ENCODE measurements around the gene IL4I1. TPM values are rescaled to one million over a fixed set of nuclear protein-coding genes. Genes with fewer than 3 reads are reported as not detected.
A peak's percentile ranks its signal among the peaks of the same experiment; 100 is the strongest.
"Not testable (repeated sequence)": the region's sequence is repeated elsewhere in the genome, so short reads cannot be mapped to it uniquely, and the experiment has no call there.

IL4I1 gene
- total and polyA plus RNA-seq, 2 experiments from 2014 or later, result 0.66 TPM; not detected in 1

DNA sequence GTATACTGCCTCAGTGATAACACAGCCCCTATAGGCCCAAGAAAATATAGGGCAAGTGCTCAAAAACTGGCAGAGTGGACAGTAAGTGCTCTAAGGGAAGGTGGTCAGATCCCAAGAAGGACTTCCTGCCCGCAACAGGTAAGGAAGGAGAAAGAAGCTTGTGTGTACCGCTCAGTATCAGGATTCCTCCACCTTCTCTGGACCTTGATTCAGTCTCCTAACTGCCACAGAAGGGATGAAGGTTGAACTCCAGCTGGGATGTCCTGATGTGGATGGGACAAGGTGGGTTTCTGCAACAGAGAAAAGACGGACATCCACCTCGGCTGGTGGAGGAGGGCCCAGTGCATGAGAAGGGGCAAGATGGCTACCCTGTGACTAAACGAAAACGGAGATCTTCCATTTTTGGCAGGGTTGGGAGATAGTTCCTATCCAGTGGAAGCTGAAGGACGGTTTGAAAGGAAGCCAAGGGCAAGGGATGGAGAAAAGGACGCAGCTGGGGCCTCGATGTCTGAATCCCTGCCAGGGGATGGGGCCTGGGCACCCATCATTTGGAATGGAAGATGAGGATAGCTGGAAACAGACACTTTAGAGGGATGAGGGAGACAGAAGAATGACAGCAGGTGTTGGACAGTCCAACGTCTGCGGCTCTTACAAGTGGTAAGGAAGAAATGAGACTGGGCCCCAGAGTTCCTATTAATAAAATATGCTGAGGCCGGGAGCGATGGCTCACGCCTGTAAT lies 31.0 kb upstream of the IL4I1 start:
- Histone ChIP-seq H3K27ac (peak overlapping the region; percentile 87), H3K4me2 (ENCODE audit: unreplicated experiment) (peak overlapping the region; percentile 80), H3K4me1 (ENCODE audit: insufficient read depth) (peaks cover 8% of the 10 kb centered on the region; the same call in 1 of the 2 replicates), H3K9me2 (ENCODE audit: insufficient read depth) (no peaks in the 10 kb centered on the region), H3K9ac (no peak overlapping the region; the same call in 1 of the 2 replicates), H3K27me3 (replicated peaks; ENCODE audit: insufficient read depth) (no peaks in the 10 kb centered on the region), H3K4me3 (peak overlapping the region; percentile 98), H2AFZ (no peak overlapping the region), H3K79me2 (ENCODE audit: insufficient read depth) (peaks cover 64% of the 10 kb centered on the region), H3K9me3 (ENCODE audit: low read depth) (no peaks in the 10 kb centered on the region), H3F3A (ENCODE audit: insufficient read depth) (peaks cover 16% of the 10 kb centered on the region), H3K36me3 (ENCODE audit: low read depth) (peaks cover 7% of the 10 kb centered on the region; the same call in 1 of the 2 replicates), H4K20me1 (ENCODE audit: insufficient read depth) (no peaks in the 10 kb centered on the region)
- in situ Hi-C loops (cut with MboI), result loop anchor here (25.0 kb wide), 1 partner anchor 210 kb away; no protein-coding TSS in a partner anchor
- DNase-seq, result no peak
- TF ChIP-seq EZH2phosphoT487 (IDR thresholded peaks at IDR 0.05; ENCODE audit: insufficient read depth, low read depth) (no peak), EZH2 (IDR thresholded peaks at IDR 0.05; ENCODE audit: insufficient read depth, poor library complexity, severe bottlenecking) (no peak)
- WGBS, 2 experiments (ENCODE audit: low coverage in 1 of 2, low lambda C conversion rate in 2 of 2, missing lambda C conversion rate in 2 of 2), result 86% methylated on average over 14 of the region's 14 CpGs

DNA sequence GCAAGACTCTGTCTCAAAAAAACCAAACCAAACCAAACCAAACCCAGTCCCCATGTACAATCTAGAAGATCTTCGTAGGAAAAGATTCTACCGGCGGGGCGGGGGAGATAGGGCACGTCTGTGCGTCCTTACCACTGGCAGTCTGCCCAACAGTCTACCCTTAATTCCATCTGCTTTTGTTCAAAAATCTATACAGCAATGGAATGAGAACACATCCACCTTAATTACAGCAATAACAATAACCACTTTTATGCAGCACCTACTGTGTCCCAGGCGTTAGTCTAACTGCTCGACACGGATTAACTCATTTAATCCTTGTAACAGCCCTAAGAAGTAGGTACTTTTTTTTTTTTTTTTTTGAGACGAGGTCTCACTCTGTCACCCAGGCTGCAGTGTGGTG lies 29.8 kb upstream of the IL4I1 start:
- Histone ChIP-seq H3K4me3 (no peak overlapping the region), H3K4me2 (ENCODE audit: unreplicated experiment) (no peak overlapping the region), H3K36me3 (ENCODE audit: low read depth) (peaks cover 7% of the 10 kb centered on the region; the same call in 1 of the 2 replicates), H3K9me2 (ENCODE audit: insufficient read depth) (no peaks in the 10 kb centered on the region), H3K9ac (no peak overlapping the region), H3K79me2 (ENCODE audit: insufficient read depth) (peaks cover 76% of the 10 kb centered on the region), H3K9me3 (ENCODE audit: low read depth) (no peaks in the 10 kb centered on the region), H3K27ac (no peak overlapping the region), H3K27me3 (replicated peaks; ENCODE audit: insufficient read depth) (no peaks in the 10 kb centered on the region), H4K20me1 (ENCODE audit: insufficient read depth) (no peaks in the 10 kb centered on the region), H3F3A (ENCODE audit: insufficient read depth) (peaks cover 16% of the 10 kb centered on the region), H3K4me1 (ENCODE audit: insufficient read depth) (peaks cover 19% of the 10 kb centered on the region), H2AFZ (no peak overlapping the region)
- in situ Hi-C loops (cut with MboI), result loop anchor here (25.0 kb wide), 1 partner anchor 211 kb away; no protein-coding TSS in a partner anchor
- DNase-seq, result no peak
- TF ChIP-seq EZH2 (IDR thresholded peaks at IDR 0.05; ENCODE audit: insufficient read depth, poor library complexity, severe bottlenecking), result no peak
- TF ChIP-seq EZH2phosphoT487 (IDR thresholded peaks at IDR 0.05; ENCODE audit: insufficient read depth, low read depth), result no peak
- WGBS, 2 experiments (ENCODE audit: low coverage in 1 of 2, low lambda C conversion rate in 2 of 2, missing lambda C conversion rate in 2 of 2), result 87% methylated on average over 10 of the region's 10 CpGs

DNA sequence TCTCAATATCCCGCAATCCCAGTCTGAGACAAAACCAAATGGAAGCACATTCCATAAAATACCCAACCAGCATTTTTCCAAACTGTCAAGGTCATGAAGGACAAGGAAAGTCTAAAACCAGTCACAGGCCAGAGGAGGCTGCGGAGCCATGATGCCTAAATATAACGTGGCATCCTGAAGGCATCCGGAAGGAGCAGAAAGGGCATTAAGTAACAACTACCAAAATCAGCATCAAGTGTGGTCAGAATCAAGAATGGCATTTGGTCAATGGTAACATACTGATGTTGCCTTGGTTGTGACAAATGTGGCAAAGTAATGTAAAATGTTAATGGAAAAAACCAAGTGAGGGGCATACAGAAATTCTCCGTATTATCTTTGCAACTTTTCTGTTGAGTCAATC lies 28.8 kb upstream of the IL4I1 start:
- peaks cover 16% of the 10 kb centered on the region for H3F3A ChIP-seq (ENCODE audit: insufficient read depth)
- TF ChIP-seq EZH2phosphoT487 (IDR thresholded peaks at IDR 0.05; ENCODE audit: insufficient read depth, low read depth) (no peak), EZH2 (IDR thresholded peaks at IDR 0.05; ENCODE audit: insufficient read depth, poor library complexity, severe bottlenecking) (no peak)
- peaks cover 7% of the 10 kb centered on the region; the same call in 1 of the 2 replicates for H3K36me3 ChIP-seq (ENCODE audit: low read depth)
- WGBS, 2 experiments (ENCODE audit: low coverage in 1 of 2, low lambda C conversion rate in 2 of 2, missing lambda C conversion rate in 2 of 2), result 96 to 98% methylated on average over 5 of the region's 5 CpGs
- no peaks in the 10 kb centered on the region for H4K20me1 ChIP-seq (ENCODE audit: insufficient read depth)
- H2AFZ ChIP-seq, result no peak overlapping the region
- in situ Hi-C loops (cut with MboI), result loop anchor here (25.0 kb wide), 1 partner anchor 212 kb away; no protein-coding TSS in a partner anchor
- no peak for DNase-seq
- H3K4me2 ChIP-seq (ENCODE audit: unreplicated experiment), result no peak overlapping the region
- no peaks in the 10 kb centered on the region for H3K27me3 ChIP-seq (replicated peaks; ENCODE audit: insufficient read depth)
- no peak overlapping the region for H3K4me3 ChIP-seq
- no peaks in the 10 kb centered on the region for H3K9me2 ChIP-seq (ENCODE audit: insufficient read depth)
- no peak overlapping the region for H3K9ac ChIP-seq
- no peak overlapping the region for H3K27ac ChIP-seq
- peaks cover 19% of the 10 kb centered on the region for H3K4me1 ChIP-seq (ENCODE audit: insufficient read depth)
- peaks cover 87% of the 10 kb centered on the region for H3K79me2 ChIP-seq (ENCODE audit: insufficient read depth)
- no peaks in the 10 kb centered on the region for H3K9me3 ChIP-seq (ENCODE audit: low read depth)

DNA sequence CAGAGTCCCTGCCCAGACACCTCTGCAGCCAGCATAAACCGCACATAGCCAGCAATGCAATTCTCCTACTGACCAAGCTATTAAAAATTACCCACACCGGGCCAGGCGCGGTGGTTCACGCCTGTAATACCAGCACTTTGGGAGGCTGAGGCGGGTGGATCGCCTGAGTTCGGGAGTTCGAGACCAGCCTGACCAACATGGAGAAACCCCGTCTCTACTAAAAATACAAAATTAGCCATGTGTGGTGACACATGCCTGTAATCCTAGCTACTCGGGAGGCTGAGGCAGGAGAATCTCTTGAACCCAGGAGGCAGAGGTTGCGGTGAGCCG lies 28.2 kb upstream of the IL4I1 start:
- H3K36me3 ChIP-seq (ENCODE audit: low read depth); H2AFZ ChIP-seq; H3K27ac ChIP-seq; DNase-seq; H3K27me3 ChIP-seq (replicated peaks; ENCODE audit: insufficient read depth); H3K9me2 ChIP-seq (ENCODE audit: insufficient read depth); H3K9me3 ChIP-seq (ENCODE audit: low read depth); H4K20me1 ChIP-seq (ENCODE audit: insufficient read depth); H3K9ac ChIP-seq; H3K4me2 ChIP-seq (ENCODE audit: unreplicated experiment); H3K4me3 ChIP-seq: not testable (repeated sequence)
- 92 to 94% methylated on average over 13 of the region's 13 CpGs for WGBS, 2 experiments (ENCODE audit: low coverage in 1 of 2, low lambda C conversion rate in 2 of 2, missing lambda C conversion rate in 2 of 2)
- peaks cover 93% of the 10 kb centered on the region for H3K79me2 ChIP-seq (ENCODE audit: insufficient read depth)
- in situ Hi-C loops (cut with MboI), result loop anchor here (25.0 kb wide), 1 partner anchor 212 kb away; no protein-coding TSS in a partner anchor
- H3K4me1 ChIP-seq (ENCODE audit: insufficient read depth), result peaks cover 19% of the 10 kb centered on the region
- peaks cover 16% of the 10 kb centered on the region for H3F3A ChIP-seq (ENCODE audit: insufficient read depth)
